Esophagus squamous epithelium (tissue), 5 donors: ENCODE data around the gene RND1. TPM values are rescaled to one million over a fixed set of nuclear protein-coding genes. Genes with fewer than 3 reads are reported as not detected.

Source experiments
- DNase-seq: peaks from one replicate; lab custom pipeline; 2025; lab: John Stamatoyannopoulos, UW
- H3K27ac ChIP-seq, 4 donors: fragments of 200-600 bp; sonication (generic); one replicate each; pipeline ENCODE4 v1.5.1; 2016 to 2019; ENCODE audit warnings: mild to moderate bottlenecking in 1 of 4
- H3K27me3 ChIP-seq, 4 donors: fragments of 200-600 bp; sonication (generic); 1 replicate in 3 of 4; 2 replicates in 1 of 4; pipeline versions ENCODE4 v1.5.1 to v1.6.0; 2017 to 2021; ENCODE audit warnings: antibody characterized with exemption in 1 of 4
- H3K36me3 ChIP-seq, 3 donors: fragments of 200-600 bp; sonication (generic); one replicate each; pipeline ENCODE4 v1.5.1; 2016 to 2019
- H3K4me1 ChIP-seq, 3 donors: fragments of 200-600 bp; sonication (generic); one replicate each; pipeline ENCODE4 v1.5.1; 2017 to 2019
- H3K4me3 ChIP-seq, 4 donors: fragments of 200-600 bp; sonication (generic); 1 replicate in 3 of 4; 2 replicates in 1 of 4; pipeline ENCODE4 v1.5.1; 2016 to 2019; ENCODE audit warnings: mild to moderate bottlenecking in 2 of 4, moderate library complexity in 1 of 4
- H3K9me3 ChIP-seq, 3 donors: fragments of 200-600 bp; sonication (generic); one replicate each; pipeline ENCODE4 v1.5.1; 2016 to 2019
- POLR2A ChIP-seq, 4 donors: fragments of 450-650 bp; IDR thresholded peaks; one replicate each; pipeline ENCODE4 v1.6.1; 2017; ENCODE audit warnings: antibody characterized with exemption in 4 of 4, mild to moderate bottlenecking in 4 of 4, moderate library complexity in 3 of 4
- WGBS, 2 donors: methylation state at CpG; one replicate each; pipeline ENCODE4 v1.1.5; 2018; 5-methylcytosine and 5-hydroxymethylcytosine counted together
- intact Hi-C: fragments of 100-400 bp; cut with DNase I; formaldehyde crosslinking; loops from one replicate; pipeline ENCODE4 v1.15.0; 2022
- small RNA-seq, 4 donors: library from RNA; depleted of rRNA; stranded (forward); fragments of <200 nt; gene quantifications; one replicate each; pipeline ENCODE3, GENCODE V24; 2016
- total RNA-seq, 4 donors: library from RNA; depleted of rRNA; stranded (reverse); fragments of >200 nt; gene quantifications; one replicate each; pipeline ENCODE4 v1.1.0, GENCODE V29; 2016
- TF ChIP-seq, protein P1 (sequence below), 6 experiments: fragments of 450-650 bp in 4 of 6; fragments of 200-600 bp in 2 of 6; sonication (generic) in 2 of 6; IDR thresholded peaks; one replicate each; pipeline ENCODE4 v1.5.1; 2016 to 2019; ENCODE audit warnings: antibody characterized with exemption in 6 of 6, mild to moderate bottlenecking in 4 of 6, moderate library complexity in 4 of 6
- donor health status: DM: yes; HTN: yes; CAD: no.

RND1 gene
- total RNA-seq, 4 donors from 2014 or later = 0.57 to 6.1 (median 0.95) TPM

- H3K36me3 ChIP-seq = no peaks in the 10 kb centered on the region
- TF ChIP-seq, protein P1, sequence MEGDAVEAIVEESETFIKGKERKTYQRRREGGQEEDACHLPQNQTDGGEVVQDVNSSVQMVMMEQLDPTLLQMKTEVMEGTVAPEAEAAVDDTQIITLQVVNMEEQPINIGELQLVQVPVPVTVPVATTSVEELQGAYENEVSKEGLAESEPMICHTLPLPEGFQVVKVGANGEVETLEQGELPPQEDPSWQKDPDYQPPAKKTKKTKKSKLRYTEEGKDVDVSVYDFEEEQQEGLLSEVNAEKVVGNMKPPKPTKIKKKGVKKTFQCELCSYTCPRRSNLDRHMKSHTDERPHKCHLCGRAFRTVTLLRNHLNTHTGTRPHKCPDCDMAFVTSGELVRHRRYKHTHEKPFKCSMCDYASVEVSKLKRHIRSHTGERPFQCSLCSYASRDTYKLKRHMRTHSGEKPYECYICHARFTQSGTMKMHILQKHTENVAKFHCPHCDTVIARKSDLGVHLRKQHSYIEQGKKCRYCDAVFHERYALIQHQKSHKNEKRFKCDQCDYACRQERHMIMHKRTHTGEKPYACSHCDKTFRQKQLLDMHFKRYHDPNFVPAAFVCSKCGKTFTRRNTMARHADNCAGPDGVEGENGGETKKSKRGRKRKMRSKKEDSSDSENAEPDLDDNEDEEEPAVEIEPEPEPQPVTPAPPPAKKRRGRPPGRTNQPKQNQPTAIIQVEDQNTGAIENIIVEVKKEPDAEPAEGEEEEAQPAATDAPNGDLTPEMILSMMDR (IDR thresholded peaks at IDR 0.05) = no peak
- no peak for TF ChIP-seq POLR2A (IDR thresholded peaks at IDR 0.05)
- H3K27ac ChIP-seq = no peak overlapping the region
- DNase-seq = no peak
- intact Hi-C loops = no loop called here
- H3K9me3 ChIP-seq = no peaks in the 10 kb centered on the region
- no peak overlapping the region for H3K4me3 ChIP-seq
- H3K4me1 ChIP-seq = peaks cover 0 to 23% (median 7%) of the 10 kb centered on the region in 3 donors
- no peaks in the 10 kb centered on the region for H3K27me3 ChIP-seq
- WGBS, 2 donors = 90 to 92% methylated on average over 3 of the region's 3 CpGs
Measured at GRCh38 chr12:48807981-48808380, 57.7 kb downstream of the RND1 start.

Small RNAs within 50 kb of the gene (small RNA-seq; reads per million reads assigned to genes)
- gene AC073610.1 = 0 reads per million in 4 donors
- 0 reads per million in 4 donors for gene RF00019
- 0 reads per million in 4 donors for gene RNU6-600P

Other genes with a start within 250 kb of the RND1 start
- gene KANSL2, start 183.6 kb downstream of the RND1 start, total RNA-seq = 10 to 100 TPM; 23.9 to 46.0 (median 33.3) TPM
- 10 to 100 TPM; 16.2 to 23.3 (median 18.5) TPM for gene CCNT1, start 149.2 kb downstream of the RND1 start, total RNA-seq
- 10 to 100 TPM; 11.5 to 14.7 (median 13.9) TPM for gene ADCY6, start 76.8 kb downstream of the RND1 start, total RNA-seq
- 10 to 100 TPM; 13.4 to 19.5 (median 14.0) TPM for gene CACNB3, start 47.4 kb downstream of the RND1 start, total RNA-seq
- 10 to 100 TPM; 46.0 to 71.5 (median 56.7) TPM for gene DDX23, start 13.7 kb downstream of the RND1 start, total RNA-seq
- 10 to 100 TPM in 3 of 4 donors, 1 to 10 TPM in 1; 9.5 to 28.6 (median 11.8) TPM for gene FKBP11, start 59.6 kb upstream of the RND1 start, total RNA-seq
- 10 to 100 TPM; 52.2 to 76.2 (median 61.6) TPM for gene ARF3, start 91.6 kb upstream of the RND1 start, total RNA-seq
- gene WNT10B, start 105.9 kb upstream of the RND1 start, total RNA-seq = 1 to 10 TPM in 1 of 4 donors, under 1 TPM in 3; 0.19 to 6.3 (median 0.61) TPM
- gene WNT1, start 112.5 kb upstream of the RND1 start, total RNA-seq = under 1 TPM in 1 of 4 donors, not detected in 3; 0.41 TPM
- gene DDN, start 133.5 kb upstream of the RND1 start, total RNA-seq = under 1 TPM; 0.19 to 0.40 (median 0.26) TPM
- 10 to 100 TPM; 31.9 to 58.6 (median 47.8) TPM for gene PRKAG1, start 152.9 kb upstream of the RND1 start, total RNA-seq
- gene KMT2D, start 194.9 kb upstream of the RND1 start, total RNA-seq = 10 to 100 TPM; 29.4 to 67.9 (median 47.9) TPM
- under 1 TPM in 2 of 4 donors, not detected in 2; 0.23 to 0.44 TPM for gene RHEBL1, start 204.1 kb upstream of the RND1 start, total RNA-seq
- gene DHH, start 228.9 kb upstream of the RND1 start, total RNA-seq = under 1 TPM in 3 of 4 donors, not detected in 1; 0.19 to 0.31 (median 0.21) TPM
- 10 to 100 TPM; 13.7 to 41.8 (median 27.8) TPM for gene LMBR1L, start 245.0 kb upstream of the RND1 start, total RNA-seq